Measurements from ENCODE around the gene BBOX1.
"Not testable (repeated sequence)": the region's sequence is repeated elsewhere in the genome, so short reads cannot be mapped to it uniquely, and the experiment has no call there.

BBOX1 gene

DNA sequence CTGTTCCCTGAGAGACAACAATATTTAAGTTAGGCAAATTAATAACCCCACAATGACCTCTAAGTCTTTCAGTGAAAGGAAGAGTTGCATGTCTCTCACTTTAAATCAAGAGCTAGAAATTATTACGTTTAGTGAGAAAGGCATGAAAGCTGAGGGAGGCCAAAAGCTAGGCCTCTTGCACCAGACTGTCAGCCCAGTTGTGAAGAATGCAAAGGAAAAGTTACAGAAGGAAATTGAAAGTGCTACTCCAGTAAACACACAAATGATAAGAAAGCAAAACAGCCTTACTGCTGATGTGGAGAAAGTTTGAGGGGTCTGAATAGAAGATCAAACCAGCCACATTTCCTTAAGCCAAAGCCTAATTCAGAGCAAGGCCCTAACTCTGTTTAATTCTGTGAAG lies 45.0 kb downstream of the BBOX1 start:
- DNase-seq = no peak

DNA sequence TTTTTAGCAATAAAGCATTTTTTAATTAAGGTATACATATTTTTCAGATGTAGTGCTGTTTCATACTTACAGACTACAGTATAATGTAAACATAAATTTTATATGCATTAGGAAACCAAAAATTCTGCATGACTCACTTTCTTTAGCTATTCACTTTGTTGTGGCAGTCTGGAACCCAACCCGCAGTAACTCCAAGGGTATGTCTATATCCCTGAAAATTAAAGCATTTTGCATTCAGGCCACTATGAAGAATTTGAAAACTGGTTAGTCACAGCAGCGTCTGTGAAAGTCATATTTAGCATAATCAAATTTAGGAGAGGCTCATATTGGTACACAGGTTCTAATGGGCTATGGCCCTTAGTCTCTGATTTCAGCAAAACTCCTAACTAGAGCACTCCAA lies 46.8 kb downstream of the BBOX1 start:
- no peak for DNase-seq

DNA sequence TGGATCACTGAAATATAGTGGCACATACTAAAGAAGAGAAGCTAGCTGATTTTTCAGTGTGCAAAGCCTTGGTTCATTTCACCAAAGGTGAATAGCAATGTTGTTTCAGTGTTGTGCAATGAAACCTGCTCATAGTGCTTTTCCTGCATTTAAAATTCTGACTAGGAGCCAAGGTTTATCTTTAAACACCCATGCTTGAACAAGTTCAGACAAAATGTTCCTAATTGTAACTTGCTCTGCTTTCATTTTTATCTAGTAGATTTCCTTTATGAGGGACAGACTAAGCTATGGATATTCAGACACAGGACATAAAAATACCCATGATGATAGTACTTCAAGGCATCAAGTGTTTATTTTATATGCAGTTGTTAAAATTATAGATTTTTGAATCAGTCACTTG lies 47.7 kb downstream of the BBOX1 start:
- DNase-seq = no peak

DNA sequence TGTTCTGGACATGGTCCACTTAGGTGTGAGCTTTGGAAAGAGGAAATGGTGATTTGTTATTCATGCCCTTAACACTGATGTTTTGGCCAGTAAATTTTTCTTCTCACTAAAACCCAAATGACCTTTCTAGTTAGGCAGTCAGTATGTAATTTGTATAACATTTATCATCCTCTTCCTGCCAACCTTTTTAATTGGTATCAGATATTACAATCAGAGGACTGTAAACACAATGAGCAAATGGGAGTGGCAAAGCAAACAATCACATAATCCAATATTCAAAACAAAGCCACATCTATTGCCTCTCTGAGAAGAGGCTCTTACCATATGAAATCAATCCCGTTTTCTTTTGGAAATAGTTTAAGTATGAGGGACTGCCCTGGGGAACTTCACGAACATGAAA lies 49.1 kb downstream of the BBOX1 start:
- no peak for DNase-seq

DNA sequence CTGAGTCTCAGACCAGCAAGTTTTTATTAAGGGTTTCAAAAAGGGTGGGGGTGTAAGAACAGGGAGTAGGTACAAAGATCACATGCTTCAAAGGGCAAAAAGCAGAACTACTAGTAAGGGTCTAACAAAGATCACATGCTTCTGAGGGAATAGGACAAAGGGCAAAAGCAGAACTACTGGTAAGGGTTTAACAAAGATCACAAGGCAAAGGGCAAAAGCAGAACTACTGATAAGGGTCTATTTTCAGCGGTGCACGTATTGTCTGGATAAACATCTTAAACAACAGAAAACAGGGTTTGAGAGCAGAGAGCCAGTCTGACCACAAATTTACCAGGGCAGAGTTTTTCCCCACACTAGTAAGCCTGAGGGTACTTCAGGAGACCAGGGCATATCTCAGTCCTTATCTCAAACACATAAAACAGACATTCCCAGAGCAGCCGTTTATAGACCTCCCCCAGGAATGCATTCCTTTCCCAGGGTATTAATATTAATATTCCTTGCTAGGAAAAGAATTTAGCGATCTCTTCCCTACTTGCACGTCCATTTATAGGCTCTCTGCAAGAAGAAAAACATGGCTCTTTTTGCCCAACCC lies 49.8 kb downstream of the BBOX1 start:
- not testable (repeated sequence) for DNase-seq

DNA sequence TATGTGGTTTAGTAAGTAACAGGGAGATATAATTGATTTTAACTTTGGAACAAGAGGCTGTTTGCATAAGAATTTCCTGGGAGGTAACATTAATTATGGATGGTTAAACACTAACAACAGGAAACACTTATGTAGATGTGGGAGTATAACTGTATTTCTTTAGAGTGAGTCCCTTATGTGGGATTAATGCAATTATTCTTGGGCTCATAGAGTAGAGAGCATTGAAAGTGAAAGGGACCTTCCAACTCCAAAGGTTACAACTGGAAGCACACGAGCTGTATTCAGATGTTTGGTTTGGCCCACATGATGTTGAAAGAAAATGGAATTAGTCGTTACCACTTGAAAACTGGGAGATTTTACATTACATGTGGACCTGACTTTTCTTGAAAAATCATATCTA lies 53.5 kb downstream of the BBOX1 start:
- no peak for DNase-seq

DNA sequence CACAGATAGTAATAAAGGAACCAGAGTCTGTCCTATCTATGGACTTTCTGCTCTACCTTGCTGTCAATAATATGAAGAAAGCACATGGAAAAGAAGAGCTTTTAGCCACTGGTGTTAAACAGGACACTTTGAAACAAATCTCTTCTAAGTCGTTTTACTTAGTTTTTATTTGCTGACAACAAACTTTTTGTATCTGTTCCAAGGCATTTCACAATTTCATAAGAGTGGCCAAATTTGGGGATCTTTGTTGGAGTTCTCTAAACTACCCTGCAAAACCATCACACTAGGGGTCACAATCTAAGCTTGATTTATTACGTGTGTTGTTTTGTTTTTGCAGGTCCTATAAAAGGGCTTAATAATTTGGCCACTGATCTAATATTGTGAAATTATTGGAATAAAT lies 54.4 kb downstream of the BBOX1 start:
- no peak for DNase-seq

DNA sequence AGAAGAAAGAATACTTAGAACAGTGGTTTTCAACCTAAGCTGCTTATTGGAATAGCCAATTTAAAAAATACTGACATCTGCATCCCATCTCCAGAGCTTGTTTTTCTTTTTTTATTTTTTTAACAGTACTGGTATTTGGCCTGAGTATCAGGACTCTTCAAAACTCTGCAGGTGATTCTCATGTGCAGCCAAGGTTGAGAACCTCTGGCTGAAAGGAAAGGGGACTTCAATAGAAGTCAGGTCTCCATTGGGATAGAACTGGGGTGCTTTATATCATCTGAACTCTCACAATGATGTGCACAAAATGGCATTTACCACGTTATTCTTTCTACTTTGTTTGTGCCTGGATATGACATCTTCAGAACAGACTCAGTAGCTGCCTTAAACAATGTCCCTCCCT lies 55.3 kb downstream of the BBOX1 start:
- DNase-seq = no peak

DNA sequence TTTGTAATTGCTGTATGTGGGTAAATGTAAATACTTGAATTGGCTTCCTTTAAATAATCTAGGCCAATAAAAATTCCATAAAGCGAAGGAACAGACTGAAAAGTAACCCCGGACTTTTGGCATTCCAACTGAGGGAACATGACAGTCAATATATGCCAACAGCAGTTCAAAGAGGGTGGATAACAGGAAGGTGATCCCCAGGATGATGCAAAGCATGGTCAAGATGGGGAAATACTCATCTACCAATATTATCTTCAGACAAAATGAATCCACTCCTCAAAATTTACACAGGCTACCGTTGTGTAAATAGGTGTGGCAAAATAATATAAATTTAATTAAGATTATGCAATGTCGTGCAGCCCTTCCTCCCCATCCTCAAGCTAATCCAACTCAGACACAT lies 56.9 kb downstream of the BBOX1 start:
- DNase-seq = no peak

DNA sequence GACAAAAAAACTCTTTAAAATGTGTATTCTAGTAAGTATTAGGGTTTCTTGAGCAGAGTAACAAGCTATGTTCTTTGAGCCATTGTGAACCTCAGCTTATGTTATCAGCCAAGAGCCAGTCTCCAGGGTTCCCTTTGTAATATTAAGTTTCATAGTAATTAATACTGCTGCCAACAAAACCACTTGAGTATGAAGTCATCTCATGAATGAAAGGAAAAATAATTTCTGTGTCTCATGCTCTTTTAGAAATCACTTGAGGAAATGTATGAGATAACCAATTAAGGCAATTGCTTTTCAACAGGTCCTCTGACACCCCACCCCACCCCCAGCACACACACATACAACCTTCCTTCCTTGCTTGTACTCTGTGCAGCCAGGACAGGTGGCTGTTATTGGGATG lies 59.9 kb downstream of the BBOX1 start:
- DNase-seq = no peak

DNA sequence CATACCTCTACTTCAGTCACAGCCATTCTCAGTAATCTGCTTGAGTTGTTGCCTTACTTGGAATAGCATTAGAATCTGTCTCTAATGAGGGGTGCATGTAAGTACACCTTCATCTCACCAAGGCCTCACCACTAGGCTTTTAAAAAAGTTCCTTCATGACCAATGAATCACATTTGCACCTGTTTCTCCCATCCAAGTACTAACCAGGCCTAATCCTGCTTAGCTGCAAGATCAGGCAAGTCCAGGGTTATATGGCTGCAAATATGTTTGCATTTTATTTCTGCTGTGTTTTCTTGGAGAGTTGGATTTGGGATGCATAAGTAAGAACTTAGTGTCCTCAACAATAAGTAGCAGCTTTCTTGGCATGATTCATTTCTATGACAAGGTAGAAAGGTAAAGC lies 66.9 kb downstream of the BBOX1 start:
- DNase-seq = no peak

DNA sequence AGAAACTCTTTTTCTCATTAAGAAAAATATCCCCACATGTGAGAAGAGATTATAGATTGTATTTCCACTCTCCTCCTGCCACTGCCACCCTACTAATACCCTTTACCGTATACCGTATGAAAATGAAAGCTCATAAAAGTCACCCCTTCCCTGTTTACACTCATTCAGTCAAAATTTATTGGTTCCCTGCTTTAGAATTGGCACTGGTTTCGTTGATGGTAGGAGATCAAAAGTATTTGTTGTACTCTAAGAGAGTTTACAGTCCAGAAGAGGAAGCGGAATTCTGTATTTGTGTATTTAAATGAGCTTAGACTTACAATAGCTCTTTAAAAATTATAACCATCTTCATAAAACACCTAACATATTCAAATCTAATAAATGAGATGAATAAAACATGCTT lies 68.2 kb downstream of the BBOX1 start:
- DNase-seq = no peak

DNA sequence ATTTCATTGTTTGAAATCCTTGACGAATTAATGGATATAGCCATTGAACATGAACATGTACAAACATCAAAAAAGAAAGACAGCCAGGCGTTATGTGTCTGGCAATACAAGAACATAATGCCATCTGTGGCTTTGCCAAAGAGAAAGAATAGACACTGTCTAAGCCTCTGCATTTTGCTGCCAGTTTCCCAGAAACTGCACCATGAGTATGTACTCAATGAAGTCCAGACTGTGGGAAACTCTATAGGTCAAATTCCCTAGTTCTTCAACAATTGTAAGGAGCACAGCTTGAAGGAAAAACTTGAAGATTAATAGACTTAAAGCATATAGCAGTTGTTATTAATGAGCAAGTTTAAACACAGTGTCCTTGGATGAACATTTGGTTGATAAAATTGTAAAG lies 71.3 kb downstream of the BBOX1 start:
- no peak for DNase-seq

DNA sequence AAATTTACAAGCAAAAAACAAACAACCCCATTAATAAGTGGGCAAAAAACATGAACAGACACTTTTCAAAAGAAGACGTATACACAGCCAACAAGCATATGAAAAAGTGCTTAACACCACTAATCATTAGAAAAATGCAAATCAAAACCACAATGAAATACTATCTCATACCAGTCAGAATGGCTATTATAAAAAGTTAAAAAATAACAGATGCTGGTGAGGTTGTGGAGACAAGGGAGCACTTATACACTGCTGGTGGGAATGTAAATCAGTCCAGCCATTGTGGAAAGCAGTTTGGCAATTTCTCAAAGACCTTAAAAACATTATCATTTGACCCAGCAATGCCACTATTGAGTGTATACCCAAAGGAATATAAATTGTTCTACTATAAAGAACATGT lies 72.3 kb downstream of the BBOX1 start:
- no peak for DNase-seq

DNA sequence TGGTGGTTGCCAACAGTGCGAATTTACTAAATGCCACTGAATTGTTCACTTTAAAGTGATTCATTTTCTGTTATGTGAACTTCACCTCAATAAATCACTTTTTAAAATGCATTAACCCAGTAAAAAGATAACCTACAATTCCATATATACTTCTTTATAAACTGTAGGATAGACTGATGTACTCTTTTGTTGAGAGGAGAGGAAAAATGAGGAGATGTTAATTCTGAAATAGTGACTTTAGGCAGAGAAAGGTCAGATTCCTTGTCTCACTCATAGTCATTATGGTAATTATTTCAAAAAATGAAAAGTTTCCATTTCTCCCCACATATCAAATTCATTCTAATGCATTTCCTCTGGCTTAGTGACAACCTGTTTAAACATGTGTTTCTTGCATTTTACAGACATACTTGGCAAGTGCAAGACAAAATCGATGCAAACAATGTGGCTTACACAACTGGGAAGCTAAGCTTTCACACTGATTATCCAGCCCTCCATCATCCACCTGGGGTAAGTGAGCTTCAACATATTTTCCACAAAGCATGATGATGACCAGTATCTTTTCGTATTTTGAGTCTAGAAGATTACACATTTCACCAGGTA lies 74.5 kb downstream of the BBOX1 start:
- no peak for DNase-seq

DNA sequence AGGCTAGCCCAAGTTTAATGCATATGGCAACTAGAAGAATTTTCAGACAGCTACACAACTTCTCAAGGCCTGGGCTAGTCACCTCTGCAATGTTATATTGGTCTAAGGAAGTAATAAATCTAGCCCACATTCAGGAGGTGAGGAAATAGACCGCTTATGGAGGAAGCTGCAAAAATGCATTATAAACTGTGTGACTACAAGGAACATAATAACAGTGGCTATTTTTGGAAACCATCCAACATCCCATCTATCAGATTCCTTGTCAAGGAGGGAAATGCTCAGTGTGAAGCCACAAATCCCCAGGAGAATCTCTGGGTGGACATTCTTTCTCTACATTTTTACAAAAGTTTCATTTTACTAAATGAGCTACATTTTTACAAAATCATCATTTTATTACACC lies 76.1 kb downstream of the BBOX1 start:
- DNase-seq = no peak

DNA sequence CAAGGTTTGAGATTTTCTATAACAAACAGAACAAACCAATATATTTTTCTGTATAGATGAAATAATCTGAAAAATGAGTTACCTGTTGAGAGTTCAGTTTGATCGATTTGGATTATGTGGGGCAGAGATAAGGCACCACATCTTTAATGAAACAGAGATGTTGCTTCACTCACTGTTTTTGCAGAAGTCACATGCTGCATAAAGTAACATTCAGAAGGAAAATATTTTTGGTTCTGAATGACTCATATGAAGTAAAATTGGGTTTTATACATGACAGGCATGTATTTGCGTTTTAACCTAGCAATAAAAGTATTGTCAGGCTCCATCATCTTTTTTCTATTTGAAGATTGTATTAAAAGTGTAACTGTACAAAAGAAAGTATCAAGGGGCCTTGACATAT lies 77.8 kb downstream of the BBOX1 start:
- no peak for DNase-seq

DNA sequence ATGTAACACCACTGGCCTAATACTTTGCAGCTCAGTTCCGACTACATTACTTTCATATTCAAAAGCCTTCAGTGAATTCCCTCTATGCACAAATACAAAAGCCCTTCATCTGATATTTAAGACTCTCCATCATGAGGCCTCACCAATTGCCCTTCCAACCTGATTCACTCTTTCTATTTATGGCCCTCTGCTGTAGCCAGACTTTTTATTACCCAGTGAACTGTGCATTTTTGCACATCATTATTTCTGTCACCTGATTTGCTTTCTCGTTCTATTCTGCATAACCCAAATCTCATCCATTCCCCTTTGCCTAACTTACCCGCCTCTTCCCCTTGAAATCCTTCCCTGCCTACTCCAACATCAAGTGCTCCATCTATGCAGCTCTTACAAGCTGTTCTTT lies 78.3 kb downstream of the BBOX1 start:
- no peak for DNase-seq

DNA sequence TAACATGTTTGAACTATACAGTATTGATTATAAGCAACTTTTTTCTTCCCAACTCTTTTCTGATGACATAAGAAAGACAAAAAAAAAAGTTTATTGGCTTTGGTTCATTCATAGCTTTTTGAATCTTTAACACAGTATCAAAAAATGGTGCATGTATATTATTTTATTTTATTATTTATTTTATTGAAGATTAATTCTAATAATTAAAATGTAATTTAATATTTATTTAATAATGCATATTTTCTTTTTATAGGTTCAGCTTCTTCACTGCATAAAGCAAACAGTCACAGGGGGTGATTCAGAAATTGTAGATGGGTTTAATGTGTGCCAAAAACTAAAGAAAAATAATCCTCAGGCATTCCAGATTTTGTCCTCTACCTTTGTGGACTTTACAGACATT lies 78.8 kb downstream of the BBOX1 start:
- DNase-seq = no peak

DNA sequence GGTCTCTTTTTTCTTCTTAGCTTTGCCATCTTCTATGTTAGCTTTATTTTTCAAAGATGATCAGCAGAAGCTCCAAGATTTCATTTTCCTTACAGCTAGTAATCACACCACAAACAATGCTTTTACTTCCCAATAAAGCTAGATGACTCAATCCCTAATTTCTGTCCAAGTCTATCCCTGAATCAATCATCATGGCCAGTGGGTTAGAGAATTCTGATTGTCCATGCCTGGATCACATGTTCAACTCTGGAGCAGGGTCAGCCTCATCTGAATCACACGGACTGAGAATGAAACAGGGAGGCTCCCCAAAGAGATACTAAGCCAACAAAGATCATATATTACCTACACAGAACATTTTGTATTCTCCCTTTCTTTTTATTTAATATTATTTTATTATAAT lies 79.6 kb downstream of the BBOX1 start:
- no peak for DNase-seq

DNA sequence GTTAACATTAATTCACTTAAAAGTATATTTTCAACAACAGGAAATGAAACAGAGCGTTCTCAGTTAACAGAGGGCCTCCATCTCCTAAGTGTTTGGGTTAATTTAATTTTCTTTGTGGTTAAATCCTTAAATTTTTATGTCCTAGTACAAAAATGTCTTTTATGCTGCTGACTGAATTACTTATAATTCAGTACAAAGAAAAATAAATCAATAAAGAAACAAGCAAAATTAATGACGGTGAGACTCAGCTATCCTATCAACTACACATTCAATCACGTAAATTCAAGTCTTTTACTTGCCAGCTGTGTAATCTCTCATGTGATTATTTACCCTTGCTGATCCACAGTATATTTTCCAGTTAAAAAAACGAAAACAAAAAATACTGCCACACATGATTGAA lies 81.4 kb downstream of the BBOX1 start:
- DNase-seq = no peak

DNA sequence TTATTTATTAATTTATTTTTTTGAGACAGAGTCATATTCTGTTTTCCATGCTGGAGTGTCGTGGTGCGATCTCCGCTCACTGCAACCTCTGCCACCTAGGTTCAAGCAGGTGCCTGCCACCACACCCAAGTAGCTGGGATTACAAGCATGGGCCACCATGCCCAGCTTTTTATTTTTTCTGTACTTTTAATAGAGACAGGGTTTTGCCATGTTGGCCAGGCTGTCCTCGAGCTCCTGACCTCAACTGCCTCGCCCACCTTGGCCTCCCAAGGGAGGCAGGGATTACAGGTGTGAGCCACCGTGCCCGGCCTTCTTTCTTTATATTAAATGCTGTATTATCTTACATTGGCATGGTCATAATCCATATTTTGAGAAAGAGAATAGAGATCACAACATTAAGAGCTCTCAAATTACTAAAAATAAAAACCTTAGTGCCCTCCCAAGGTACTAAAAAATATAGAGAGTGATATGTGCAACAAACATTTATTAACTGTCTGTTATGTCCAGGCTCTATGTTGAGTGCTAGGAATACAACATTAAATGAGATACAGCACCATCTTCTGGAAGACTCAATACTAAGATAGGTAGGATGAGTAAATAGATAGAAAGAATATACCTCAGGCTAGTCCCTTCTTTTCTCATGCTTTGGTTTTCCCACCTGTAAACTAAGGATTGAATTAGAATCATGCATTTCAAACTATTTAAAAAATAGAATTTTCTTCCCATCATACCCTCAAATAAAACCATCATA lies 84.1 kb downstream of the BBOX1 start:
- DNase-seq = no peak

DNA sequence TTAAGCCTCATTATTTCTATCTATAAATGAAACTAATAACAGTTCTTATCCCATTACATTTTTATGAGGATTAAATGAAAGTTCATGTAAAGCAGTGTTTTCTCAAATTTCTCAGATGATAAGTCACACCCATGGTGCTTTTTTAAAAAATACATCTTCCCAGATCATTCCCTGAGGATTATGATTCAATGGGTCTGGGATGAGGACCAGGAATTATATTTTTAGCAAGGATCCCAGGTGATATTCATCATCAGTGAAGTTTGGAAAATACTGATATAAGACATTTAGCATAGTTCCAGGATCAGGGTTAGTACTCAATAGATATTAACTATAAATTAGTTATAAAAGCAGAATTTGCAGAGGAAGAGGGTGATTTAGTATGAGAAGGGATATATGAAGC lies 89.1 kb downstream of the BBOX1 start:
- no peak for DNase-seq

DNA sequence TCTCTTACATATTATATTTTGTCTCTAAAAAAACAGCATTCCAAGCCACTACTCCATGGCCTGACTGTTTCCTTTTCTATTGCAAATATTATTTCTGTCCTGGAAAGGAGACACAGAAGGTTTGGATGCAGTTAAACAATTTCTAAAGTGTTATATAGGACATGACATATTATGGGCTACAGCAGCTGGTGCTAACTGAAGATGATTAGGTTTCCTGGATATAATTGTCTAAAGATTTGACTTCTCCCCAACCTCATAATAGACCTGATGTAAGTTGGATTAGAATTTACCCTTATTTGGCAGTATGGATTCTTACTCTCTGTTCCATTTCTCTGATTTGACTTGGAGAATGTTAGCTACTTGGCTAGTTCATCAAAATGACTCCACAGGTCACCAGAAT lies 90.2 kb downstream of the BBOX1 start:
- DNase-seq = no peak

DNA sequence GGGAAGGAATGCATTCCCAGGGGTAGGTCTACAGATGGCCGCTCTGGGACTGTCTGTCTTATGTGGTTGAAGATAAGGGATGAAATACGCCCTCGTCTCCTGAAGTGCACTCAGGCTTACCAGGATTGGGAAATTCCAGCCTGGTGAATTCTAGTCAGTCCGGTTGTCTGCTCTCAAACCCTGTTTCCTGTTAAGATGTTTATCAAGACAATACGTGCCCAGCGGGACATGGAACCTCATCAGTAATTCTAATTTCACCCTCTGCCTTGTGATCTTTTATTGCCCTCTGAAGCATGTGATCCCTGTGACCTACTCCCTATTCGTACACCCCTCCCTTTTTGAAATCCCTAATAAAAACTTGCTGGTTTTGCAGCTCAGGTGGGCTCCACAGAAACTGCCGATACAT lies 95.3 kb downstream of the BBOX1 start:
- not testable (repeated sequence) for DNase-seq

All from CD4-positive, alpha-beta T cell treated with Interleukin-17A for 1 hour (primary cell).